Measurements from ENCODE around the gene MS4A5.

The MS4A5 gene

DNA sequence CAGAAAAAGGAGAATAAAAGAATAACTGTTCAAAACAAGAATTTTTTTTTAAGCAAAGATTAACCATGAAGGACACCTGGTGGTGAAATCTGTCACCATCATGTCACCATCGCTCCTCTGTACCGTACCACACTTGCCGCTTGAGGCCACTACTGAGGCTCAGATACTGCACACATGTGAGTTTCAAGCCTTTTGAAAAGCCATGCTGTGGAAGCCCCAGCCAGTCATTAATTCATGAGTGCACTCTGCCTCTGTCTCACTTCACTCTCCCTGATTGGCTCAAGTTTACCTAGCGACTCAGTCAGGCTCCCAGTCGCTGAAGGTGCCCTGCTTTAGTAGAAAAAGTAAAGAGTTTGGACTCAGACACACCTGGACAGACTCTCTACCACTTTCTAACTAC lies 56.6 kb downstream of the MS4A5 start:
- peak; percentile 46 for DNase-seq

GRCh38 chr11:60492488-60493009 lies 63.2 kb downstream of the MS4A5 start, which contains the start of gene MS4A12:
MS4A12 (plus strand) TSS chr11:60492778; CDS start chr11:60497319, 4,541 bp downstream.
- DNase-seq = no peak

DNA sequence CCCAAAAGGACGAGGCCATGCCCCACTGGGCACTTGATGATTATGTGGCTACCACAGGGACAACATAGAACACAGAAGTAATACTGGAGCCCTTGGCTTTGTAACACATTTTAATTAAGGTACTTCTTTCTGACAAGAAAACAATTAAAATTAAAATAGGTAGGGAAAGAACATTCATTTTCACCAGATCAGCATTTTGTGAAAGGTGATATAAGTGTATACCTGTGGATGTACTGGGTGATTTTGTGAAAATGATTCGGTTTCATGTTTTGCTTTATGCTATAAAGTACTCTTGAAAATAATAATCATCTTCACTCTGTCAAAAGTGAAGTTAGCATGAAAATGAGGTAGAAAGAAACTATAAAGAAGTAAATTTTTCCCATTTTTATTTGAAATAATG lies 64.1 kb downstream of the MS4A5 start:
- DNase-seq = no peak
